ENCODE results near the gene TMPRSS12.
"Not testable (repeated sequence)": the region's sequence is repeated elsewhere in the genome, so short reads cannot be mapped to it uniquely, and the experiment has no call there.

TMPRSS12 gene, protein sequence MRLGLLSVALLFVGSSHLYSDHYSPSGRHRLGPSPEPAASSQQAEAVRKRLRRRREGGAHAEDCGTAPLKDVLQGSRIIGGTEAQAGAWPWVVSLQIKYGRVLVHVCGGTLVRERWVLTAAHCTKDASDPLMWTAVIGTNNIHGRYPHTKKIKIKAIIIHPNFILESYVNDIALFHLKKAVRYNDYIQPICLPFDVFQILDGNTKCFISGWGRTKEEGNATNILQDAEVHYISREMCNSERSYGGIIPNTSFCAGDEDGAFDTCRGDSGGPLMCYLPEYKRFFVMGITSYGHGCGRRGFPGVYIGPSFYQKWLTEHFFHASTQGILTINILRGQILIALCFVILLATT

DNA sequence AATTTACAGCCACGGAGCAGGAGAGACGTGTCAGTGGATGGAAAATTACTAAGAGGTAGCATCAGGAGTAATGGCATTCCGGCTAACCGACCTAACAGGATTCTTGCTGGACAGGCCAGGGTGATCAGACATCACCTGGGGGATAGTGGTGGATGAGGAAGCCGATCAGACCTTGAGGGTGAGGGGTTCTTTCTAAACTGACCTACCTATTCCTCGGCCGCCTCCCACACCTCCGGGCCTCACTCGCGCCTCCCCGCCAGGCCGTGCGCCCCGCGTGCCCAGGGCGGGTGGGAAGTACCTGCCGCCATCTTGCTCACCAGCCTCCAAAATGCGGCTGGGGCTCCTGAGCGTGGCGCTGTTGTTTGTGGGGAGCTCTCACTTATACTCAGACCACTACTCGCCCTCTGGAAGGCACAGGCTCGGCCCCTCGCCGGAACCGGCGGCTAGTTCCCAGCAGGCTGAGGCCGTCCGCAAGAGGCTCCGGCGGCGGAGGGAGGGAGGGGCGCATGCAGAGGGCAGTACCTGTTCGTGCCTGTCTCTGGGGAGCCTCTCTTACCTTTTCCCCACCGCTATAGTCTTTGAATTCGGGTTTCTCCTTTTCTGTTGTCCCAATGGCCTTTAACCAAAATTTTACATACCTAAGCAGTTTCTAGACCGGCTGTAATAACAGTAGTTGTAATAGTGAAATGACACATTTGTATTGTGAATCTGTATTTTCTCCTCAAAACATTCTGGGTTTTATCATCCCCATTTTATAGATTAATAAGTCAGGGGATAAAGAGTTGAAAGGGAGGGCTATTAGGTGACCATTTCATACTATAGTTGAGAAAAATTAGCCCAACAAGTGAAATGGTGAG is at the start of gene TMPRSS12:
TMPRSS12 (plus strand) TSS at position 290 of the 857 bp plus-strand sequence; CDS start at position 329, 39 bp downstream.
- H3K27ac ChIP-seq: peak within 1 kb of the TSS; percentile 8

DNA sequence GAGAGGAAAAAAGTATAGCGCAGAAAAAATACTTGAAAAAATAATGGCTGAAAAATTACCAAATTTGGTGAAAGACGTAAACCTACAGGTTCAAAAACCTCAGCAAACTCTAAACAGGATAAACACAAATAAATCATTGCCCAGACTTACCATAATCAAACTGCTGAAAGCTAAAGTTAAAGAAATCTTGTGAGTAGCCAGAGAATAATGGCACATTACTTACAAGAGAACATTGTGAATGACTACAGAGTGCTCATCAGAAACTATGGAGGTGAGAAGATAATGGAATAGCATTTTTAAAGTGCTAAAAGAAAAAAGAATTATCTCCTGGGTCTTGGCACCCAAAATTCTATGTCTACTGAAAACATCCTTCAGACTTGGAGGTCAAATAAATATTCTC is 42.8 kb upstream of the TMPRSS12 start:
- no peak for DNase-seq (ENCODE audit: low read depth, low spot score)
- no peak overlapping the region for H3K27ac ChIP-seq

More for the DNA sequence above, at the start of gene TMPRSS12:
- no peak for DNase-seq (ENCODE audit: low read depth, low spot score)

DNA sequence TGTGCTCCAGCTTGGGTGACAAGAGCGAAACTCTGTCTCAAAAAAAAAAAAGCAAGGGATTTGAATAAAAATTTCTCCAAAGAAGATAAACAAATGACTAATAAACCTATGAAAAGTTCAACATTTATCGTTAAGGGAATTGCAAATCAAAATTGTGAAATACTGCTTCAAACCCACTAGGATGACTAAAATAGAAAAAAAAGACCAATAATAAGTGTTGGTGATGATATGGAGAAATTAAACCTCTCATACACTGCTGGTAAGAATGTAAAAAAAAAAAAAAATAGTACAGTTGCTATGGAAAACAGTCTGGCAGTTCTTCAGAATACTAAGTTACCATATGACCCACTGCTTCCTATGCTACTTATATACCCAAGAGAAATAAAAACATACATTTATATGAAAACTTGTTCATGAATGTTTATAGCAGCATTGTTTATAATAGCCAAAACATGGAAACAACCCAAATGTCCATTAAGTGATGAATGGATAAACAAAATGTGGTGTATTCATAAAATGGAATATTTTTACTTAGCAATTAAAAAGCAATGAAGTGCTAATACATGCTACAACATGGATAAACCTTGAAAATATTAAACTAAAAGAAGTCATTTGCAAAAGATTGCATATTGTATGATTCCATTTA is 39.4 kb upstream of the TMPRSS12 start:
- no peak for DNase-seq (ENCODE audit: low read depth, low spot score)
- no peak overlapping the region for H3K27ac ChIP-seq

DNA sequence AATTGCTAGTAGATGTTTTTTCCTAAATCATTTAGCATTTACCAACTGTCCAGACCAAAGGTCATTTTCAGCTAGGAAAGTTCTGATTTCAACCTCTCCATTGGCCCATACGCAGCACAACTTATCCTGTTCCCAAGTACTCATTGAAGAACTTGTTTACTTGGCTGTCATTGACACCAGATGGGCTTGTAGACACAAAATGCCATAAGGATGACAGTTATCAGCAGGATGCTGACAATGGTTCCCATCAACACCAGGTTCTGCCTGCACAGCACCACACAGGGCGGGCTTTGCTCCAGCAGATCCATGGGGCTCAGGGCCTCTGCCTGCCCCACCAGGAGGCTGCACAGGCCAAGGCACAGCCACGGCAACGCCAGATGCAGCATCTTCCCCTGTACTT is 36.5 kb upstream of the TMPRSS12 start:
- no peak overlapping the region for H3K27ac ChIP-seq

DNA sequence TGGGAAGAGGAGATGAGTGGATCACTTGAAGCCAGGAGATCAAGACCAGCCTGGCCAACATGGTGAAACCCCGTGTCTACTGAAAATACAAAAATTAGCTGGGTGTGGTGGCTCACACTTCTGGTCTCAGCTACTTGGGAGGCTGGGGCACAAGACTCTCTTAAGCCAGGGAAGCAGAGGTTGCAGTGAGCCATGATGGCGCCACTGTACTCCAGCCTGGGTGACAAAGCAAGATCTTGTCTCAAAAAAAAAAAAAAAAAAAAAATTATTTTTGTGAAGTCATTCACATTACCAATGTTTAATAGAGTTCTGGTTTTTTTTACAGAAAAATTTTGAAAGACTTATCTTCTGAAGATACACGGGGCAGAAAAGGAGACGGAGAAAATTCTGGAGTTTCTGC is 33.6 kb upstream of the TMPRSS12 start:
- H3K27ac ChIP-seq; DNase-seq (ENCODE audit: low read depth, low spot score): not testable (repeated sequence)

More for the DNA sequence above, 36.5 kb upstream of the TMPRSS12 start:
- no peak for DNase-seq (ENCODE audit: low read depth, low spot score)

DNA sequence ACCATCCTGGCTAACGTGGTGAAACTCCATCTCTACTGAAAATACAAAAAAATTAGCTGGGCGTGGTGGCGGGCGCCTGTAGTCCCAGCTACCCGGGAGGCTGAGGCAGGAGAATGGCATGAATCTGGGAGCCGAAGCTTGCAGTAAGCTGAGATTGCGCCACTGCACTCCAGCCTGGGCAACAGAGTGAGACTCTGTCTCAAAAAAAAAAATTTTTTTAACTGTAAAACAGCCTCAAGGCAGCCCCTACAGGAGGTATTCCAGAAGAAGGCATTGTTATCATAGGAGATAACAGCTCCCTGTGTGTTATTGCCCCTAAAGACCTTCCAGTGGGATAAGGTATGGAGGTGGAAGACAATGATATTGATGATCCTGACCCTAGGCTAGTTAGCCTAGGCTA is 27.8 kb upstream of the TMPRSS12 start:
- DNase-seq (ENCODE audit: low read depth, low spot score): not testable (repeated sequence)

DNA sequence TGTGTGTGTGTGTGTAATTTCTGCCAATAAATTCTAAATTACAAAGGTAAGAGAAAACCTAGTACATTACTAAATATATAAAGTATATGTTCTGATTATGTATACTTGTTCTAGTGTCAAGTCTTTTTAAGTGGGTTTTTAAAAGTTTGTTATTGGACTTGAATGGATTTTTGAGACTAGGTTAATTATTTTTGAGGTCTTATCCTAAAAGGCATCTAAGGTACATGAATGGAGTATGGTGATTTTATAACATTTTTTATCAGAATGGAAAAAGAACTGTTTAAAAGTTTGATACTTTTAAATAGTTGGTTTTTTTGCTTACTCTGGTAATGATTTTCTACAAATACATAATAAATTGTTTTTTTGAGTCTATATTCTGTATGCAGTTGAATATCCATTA is 22.5 kb upstream of the TMPRSS12 start:
- no peak overlapping the region for H3K27ac ChIP-seq

More for the DNA sequence above, 27.8 kb upstream of the TMPRSS12 start:
- not testable (repeated sequence) for H3K27ac ChIP-seq

DNA sequence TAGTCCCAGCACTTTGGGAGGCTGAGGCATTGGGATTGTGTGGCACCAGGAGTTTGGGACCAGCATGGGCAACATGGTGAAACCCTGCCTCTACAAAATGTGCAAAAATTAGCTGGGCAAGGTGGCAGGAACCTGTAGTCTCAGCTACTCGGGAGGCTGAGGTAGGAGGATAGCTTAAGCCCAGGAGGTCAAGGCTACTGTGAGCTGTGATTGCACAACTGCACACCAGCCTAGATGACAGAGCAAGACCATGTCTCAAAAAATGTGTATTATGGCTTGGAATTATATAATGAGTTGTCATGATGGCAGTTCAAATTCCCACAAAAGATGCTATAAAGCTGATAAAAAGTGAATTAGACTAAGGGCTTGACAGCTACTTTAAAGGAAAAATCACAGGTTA is 20.6 kb upstream of the TMPRSS12 start:
- no peak for DNase-seq (ENCODE audit: low read depth, low spot score)
- H3K27ac ChIP-seq: no peak overlapping the region

More for the DNA sequence above, 22.5 kb upstream of the TMPRSS12 start:
- DNase-seq (ENCODE audit: low read depth, low spot score): no peak

DNA sequence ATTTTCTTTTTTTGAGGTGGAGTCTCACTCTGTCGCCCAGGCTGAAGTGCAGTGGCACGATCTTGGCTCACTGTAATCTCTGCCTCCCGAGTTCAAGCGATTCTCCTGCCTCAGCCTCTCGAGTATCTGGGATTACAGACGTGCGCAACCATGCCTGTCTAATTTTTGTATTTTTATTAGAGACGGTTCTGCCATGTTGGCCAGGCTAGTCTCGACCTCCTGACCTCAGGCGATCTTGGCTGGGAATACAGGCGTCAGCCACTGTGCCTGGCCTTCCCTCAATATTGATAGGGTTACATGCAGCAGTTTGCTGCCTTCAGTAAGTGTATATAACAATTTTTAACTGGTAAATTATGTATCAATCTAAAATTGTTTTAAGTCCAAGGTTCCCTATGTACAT is 19.0 kb upstream of the TMPRSS12 start:
- not testable (repeated sequence) for DNase-seq (ENCODE audit: low read depth, low spot score); H3K27ac ChIP-seq

DNA sequence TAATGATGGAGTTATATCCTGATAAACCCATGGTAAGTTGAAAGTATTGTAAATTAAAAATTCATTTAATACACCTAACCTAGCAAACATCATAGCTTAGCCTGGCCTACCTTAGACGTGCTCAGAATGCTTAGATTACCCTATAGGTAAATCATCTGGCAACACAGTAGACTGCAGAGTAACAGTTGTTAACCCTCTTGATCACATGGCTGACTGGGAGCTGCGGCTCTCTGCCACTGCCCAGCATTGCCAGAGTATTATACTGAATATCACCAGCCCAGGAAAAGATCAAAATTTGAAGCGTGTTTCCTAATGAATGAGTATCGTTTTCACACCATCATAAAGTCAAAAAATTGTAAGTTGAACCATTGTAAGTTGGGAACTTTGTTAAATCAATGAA is 17.8 kb upstream of the TMPRSS12 start:
- H3K27ac ChIP-seq: peak overlapping the region; percentile 3
- no peak for DNase-seq (ENCODE audit: low read depth, low spot score)

DNA sequence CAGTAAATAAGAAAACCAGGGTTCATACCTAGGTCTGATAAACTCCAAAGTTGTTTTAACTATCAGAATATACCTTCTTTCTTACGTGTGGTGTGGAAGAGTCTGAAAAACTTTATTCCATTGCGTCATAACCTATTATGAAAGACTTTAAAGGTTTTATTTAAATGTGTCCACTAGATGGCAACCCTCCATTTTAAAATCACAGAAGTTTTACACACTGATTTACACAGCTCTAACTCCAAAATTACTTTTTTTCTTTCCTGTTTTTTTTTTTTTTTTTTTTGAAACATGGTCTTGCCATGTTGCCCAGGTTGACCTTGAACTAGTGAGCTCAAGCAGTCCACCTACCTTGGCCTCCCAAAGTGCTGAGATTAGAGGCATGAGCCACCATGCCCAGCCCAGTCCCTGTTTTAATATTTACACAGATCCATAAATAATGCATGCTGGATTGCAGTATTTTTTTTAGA is 17.3 kb upstream of the TMPRSS12 start:
- peak overlapping the region; percentile 3 for H3K27ac ChIP-seq
- no peak for DNase-seq (ENCODE audit: low read depth, low spot score)

DNA sequence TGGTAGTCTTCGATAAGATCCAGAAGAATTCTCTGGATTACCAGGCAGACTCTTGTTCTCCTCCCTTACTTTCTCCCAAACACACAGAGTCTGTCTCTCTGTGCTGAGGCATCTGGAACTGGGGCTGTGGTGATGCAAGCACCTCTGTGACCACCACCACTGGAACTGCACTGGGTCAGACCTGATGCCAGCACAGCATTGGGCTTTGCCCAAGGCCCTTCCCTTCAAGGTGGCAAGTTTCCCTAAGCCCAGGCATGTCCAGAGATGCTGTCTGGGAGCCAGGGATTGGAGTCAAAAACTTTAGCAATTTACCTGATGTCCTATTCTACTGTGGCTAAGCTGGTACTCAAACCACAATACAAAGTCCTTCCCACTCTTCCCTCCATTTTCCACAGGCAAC is 14.6 kb upstream of the TMPRSS12 start:
- no peak overlapping the region for H3K27ac ChIP-seq
- no peak for DNase-seq (ENCODE audit: low read depth, low spot score)

DNA sequence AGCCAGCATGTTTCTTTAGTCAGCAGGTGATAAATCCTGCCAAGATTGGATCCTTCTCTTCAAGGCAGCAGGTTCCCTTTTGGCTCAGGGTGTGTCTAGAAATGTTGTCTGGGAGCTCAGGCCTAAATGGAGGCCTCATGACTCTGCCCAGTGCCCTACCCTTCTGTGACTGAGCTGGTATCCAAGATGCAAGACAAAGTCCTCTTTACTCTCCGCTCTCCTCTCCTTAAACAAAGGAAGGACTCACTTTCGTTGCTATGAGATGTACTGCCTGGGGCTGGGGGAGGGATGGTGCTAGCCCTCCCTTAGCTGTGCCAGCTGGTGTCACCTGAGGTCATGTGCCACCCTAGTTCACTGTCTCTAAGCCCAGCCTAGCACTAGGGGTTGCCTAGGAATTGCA is 13.8 kb upstream of the TMPRSS12 start:
- H3K27ac ChIP-seq: no peak overlapping the region
- no peak for DNase-seq (ENCODE audit: low read depth, low spot score)

DNA sequence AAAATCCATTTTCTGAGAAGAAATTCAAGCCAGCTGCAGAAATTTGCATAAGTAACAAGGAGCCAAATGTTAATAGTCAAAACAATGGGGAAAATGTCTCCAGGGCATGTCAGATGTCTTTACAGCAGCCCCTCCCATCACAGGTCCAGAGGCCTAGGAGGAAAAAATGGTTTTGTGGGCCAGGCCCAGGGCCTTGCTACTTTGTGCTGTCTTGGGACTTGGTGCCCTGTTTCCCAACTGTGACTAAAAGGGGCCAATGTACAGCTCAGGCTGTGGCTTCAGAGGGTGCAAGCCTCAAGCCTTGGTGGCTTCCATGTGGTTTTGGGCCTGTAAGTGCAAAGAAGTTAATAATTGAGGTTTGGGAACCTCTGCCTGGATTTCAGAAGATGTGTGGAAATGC is 8.9 kb upstream of the TMPRSS12 start:
- H3K27ac ChIP-seq; DNase-seq (ENCODE audit: low read depth, low spot score): not testable (repeated sequence)

DNA sequence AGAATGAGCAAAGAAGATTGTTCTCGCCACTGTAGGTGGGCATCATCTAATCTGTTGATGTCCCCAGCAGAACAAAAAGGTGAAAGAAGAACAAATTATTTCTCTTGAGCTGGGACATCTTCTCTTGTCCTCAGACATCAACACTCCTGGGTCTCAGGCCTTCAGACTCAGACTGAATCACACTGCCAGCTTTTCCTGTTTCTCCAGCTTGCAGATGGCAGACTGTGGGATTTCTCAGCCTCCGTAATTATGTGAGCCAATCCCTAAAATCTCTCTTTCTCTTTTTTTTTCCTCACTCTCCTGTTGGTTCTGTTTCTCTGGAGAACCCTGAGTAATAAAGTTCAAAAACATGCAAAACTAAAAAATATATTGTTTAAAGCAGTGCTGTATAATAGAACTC is 3.7 kb upstream of the TMPRSS12 start:
- DNase-seq (ENCODE audit: low read depth, low spot score): no peak
- peak overlapping the region; percentile 39 for H3K27ac ChIP-seq

DNA sequence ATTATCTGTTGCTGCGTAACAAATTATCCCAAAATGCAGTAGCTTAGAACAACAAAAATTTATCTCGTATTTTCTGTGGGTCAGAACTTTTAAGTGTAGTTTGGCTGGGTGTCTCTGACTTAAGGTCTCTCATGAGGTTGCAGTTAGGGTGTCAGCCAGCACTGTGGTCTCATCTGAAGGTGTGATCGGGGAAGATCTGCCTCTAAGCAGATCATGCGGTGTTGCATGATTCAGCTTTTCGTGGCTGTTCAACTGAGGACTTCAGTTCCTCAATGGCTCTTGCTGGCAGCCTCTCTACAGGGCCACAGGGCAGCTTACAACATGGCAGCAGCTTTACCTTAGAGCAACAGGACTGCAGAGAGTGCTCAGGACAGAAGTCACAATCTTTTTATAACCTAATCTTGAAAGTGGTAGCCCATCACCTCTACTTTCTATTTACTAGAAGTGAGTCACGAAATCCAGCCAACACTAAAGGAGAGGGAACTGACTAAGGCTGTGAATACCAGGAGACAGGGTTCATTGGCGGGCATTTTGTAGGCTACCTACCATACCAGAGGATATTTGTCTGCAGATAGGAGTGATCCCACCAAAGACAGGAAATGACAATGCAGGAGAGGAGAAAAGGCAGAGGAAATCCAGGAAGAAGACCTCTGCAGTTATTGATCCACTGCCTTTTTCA is 1.8 kb upstream of the TMPRSS12 start:
- H3K27ac ChIP-seq: no peak overlapping the region
- DNase-seq (ENCODE audit: low read depth, low spot score): no peak

DNA sequence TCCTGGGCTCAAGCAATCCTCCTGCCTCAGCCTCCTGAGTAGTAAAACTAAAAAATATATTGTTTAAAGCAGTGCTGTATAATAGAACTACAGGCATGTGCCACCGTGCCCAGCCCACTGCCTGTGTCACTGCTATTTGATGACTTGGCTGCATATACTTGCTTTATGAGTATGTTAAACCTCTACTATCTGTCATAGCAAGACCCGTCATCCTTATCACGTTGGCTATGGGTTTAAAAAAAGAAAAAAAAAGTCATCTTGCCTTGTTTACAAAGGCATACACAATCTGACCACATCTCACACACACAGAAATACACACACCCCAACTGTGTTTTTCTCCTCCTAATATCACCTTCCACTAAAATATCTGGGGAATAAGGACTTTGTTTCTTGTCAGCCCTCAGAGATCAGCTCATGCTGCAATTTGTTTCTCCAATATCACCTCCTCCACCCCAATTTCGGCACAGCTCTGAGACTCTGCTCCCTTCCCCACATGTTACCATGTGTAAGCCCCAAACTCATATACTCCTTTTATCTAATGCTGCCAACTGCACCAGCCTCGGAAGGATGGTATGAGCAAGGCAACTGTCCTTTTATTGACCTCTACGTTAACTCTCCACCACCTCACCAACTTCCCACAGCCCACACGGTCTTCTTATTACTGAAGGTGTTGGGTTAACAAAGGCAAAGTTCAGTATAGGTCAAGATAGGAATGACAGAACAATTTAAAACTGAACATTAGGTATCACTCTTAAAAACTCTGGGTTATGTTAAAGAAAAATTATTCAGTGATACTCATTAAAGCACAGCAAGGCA is 802 bp upstream of the TMPRSS12 start:
- DNase-seq (ENCODE audit: low read depth, low spot score): no peak
- no peak overlapping the region for H3K27ac ChIP-seq

DNA sequence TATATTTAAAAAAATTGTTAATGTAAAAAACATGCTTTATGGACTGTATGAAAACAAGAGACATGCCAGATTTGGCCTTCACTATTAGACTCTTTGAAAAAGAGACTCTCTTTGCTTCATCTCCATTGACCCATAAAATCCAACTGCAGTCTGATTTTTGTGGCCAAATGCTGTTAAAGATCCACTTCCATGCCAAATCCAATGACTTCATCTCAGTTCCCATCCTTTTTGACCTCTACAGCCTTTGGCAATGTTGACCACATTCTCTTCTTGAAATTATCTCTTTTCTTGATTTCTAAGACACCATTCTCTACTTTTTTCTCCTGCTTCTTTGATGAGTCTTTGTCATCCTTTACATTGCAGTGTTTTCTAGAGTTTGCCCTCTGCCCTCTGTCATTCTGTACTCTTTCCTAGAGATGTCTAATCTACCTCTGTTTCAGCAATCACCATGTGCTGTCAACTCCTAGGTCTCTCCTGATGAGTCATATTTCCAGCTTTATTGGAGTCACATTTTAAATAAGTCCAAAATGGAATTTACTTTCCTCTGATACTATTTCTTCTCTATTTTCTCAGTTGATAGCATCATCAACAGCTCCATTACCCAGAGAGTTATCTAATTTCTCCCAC is 2.4 kb downstream of the TMPRSS12 start:
- no peak overlapping the region for H3K27ac ChIP-seq
- no peak for DNase-seq (ENCODE audit: low read depth, low spot score)

DNA sequence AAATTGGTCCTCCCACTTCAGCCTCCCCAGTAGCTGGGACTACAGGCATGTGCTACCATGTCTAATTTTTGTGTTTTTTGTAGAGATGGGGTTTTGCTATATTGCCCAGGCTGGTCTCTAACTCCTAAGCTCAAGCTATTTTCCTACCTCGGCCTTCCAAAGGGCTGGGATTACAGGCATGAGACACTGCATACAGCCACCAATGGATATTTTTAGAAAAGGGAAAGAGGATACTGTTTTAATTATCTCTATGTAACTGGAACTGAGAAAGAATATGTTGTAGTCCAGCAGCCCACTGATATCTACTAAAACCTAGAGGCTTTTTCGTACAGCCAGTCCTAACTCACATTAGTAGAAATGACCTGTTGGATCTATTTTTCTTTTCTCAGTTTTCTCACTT is 6.2 kb downstream of the TMPRSS12 start:
- no peak for DNase-seq (ENCODE audit: low read depth, low spot score)
- no peak overlapping the region for H3K27ac ChIP-seq

All from epithelial cell of prostate (primary cell).